Measurements from ENCODE around the gene SIMC1.

The SIMC1 gene

GRCh38 chr5:176389135-176390123 is 151.2 kb downstream of the SIMC1 start:
- peak; percentile 5 for FAIRE-seq

- FAIRE-seq = no peak
Measured at GRCh38 chr5:176391479-176391878, 153.3 kb downstream of the SIMC1 start.

GRCh38 chr5:176391999-176392398 is 153.8 kb downstream of the SIMC1 start:
- FAIRE-seq = no peak

GRCh38 chr5:176392526-176392925 is 154.3 kb downstream of the SIMC1 start:
- no peak for FAIRE-seq

- FAIRE-seq = no peak
Measured at GRCh38 chr5:176394096-176394495, 155.9 kb downstream of the SIMC1 start.

GRCh38 chr5:176394881-176395675 is 156.9 kb downstream of the SIMC1 start:
- no peak for FAIRE-seq

Measured in colon (tissue), 2 donors.